Fibroblast of skin of right quadriceps (primary cell): ENCODE measurements around the gene OR11H1.
"Not testable (repeated sequence)": the region's sequence is repeated elsewhere in the genome, so short reads cannot be mapped to it uniquely, and the experiment has no call there.

ENCODE experiments used
- DNase-seq: peaks from one replicate; pipeline ENCODE4 v3.0.0-alpha.2; 2013

OR11H1 gene, protein sequence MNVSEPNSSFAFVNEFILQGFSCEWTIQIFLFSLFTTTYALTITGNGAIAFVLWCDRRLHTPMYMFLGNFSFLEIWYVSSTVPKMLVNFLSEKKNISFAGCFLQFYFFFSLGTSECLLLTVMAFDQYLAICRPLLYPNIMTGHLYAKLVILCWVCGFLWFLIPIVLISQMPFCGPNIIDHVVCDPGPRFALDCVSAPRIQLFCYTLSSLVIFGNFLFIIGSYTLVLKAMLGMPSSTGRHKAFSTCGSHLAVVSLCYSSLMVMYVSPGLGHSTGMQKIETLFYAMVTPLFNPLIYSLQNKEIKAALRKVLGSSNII

DNA sequence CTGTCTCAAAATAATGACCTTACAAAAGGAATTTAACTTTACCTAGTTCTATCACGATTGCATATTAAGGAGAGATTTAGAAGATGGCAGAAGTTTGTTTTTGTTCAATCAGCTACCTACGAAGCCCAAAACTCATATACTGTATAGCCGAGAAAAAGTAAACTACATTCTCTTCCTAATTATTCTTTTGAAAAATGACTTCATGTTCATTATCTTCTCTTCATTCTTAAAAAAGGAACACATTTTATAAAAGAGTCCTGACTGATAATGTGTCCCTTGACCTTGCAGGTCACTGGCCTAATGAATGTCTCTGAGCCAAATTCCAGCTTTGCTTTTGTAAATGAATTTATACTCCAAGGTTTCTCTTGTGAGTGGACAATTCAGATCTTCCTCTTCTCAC is at the start of gene OR11H1:
OR11H1 (plus strand) TSS at position 301 of the 400 bp plus-strand sequence; CDS start at position 301, 0 bp downstream.
- DNase-seq, result not testable (repeated sequence)

DNA sequence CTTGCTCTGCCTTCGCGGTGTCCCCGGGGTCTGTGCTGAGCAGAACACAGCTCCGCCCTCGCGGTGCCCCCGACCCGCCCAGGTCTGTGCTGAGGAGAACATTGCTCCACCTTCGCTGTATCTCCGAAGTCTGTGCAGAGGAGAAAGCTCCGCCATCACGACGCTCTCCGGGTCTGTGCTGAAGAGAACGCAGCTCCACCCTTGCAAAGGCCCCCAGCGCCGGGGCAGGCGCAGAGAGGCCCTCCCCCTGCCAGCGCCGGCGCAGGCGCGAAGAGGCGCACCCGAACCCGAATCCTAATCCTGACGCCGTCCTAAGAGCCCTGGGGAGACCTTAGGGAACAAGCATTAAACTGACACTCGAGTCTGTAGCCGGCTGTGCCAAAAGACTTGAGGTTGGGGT is 18.0 kb upstream of the OR11H1 start:
- DNase-seq, result not testable (repeated sequence)

DNA sequence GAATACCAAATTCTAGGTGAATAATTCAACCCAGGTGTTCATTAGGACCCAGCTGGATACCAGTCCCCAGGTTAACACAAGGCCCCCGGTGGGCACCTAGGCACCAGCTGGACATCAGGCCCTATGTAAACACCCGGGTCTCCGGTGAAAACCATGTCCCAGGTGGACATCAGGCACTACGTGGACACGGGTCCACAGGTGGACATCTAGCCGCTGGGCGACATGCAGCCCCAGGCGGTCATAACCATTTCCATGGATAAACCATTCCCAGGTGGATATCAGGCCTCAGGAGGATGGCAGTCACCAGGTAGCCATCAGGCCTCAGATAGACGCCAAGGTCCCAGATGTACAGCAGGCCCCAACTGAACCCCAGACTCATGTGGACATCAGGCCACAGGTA is 12.1 kb upstream of the OR11H1 start:
- DNase-seq, result not testable (repeated sequence)

DNA sequence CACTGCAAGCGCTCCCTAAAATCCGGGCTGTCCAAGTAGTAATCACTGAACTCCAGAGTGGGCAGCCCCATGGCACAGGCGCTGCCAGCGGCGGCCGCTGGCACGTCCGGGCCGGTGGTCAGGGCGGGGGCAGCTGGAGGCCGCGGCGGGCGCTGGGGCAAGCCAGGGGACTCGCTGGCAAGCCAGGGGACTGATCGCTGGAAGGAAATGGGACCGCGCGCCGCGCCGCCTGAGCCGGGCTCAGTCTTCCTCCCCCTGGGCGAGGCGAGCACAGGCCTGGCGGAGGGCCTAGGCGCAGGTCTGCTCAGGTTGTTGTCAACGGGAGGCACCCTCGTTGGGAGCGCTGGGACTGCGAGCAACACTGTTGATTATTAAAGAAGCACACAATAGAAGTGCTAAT is 25.8 kb downstream of the OR11H1 start:
- DNase-seq, result not testable (repeated sequence)

DNA sequence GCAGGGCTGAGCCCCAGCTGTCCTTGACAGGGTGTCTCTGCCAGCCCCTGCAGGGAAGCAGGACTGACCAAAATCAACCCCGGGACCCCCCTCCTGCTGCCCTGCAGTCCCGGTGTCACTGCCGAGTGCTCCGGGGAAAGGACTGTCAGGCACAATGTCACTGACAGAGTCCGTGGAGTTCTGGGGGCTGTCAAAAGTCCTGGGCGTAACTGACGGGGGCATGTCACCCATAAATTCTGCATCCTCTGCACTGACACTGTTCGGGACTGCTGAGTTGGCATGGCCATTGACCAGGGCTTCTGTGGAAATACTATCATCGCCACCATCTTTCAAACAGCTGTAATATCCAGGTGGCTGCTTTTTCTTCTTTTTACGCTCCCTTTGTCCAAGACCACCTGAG is 35.5 kb downstream of the OR11H1 start:
- DNase-seq, result not testable (repeated sequence)

DNA sequence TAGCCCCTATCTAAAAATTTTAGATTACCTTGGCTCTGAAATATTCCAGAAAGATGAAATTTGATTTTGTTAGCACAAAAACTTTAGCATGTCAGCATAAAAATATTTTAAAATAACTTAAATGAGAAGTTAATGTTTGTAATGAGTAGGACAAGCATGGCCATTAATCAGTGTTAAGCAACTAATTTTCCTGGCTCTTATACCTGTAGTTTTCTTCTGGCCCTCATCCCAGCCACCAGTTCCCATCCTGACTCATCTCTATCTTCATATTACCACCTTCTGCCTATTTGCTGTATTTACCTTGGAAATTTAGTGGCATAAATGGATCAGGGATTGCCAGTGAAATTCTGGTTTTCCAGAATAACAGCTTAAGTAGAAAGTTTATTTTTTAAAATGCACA is 37.1 kb downstream of the OR11H1 start:
- DNase-seq, result not testable (repeated sequence)
